Fibroblast of lung (primary cell): ENCODE results near the gene DNASE2B. TPM values are rescaled to one million over a fixed set of nuclear protein-coding genes. Genes with fewer than 3 reads are reported as not detected.
A peak's percentile ranks its signal among the peaks of the same experiment; 100 is the strongest.

Source experiments
- DNase-seq, 2 donors: peaks; one replicate each; pipeline versions ENCODE4 v3.0.0 to v3.0.0-alpha.2; 2010; ENCODE audit warnings: low read depth in 2 of 2
- H2AFZ ChIP-seq: 2 replicates; pipeline ENCODE4 v1.5.1; 2012; ENCODE audit warnings: low read length, control low read depth, inconsistent platforms
- H3K27ac ChIP-seq: 2 replicates; pipeline ENCODE4 v1.5.1; 2011; ENCODE audit warnings: low read length, control low read depth; ENCODE audit not compliant: insufficient read depth
- H3K27me3 ChIP-seq: 2 replicates; pipeline ENCODE4 v1.5.1; 2011; ENCODE audit warnings: mild to moderate bottlenecking, low read length; ENCODE audit not compliant: control insufficient read depth, insufficient read depth
- H3K36me3 ChIP-seq: 2 replicates; pipeline ENCODE4 v1.5.1; 2011; ENCODE audit warnings: low read length; ENCODE audit not compliant: control insufficient read depth, insufficient read depth
- H3K4me1 ChIP-seq: 2 replicates; pipeline ENCODE4 v1.5.1; 2011; ENCODE audit warnings: low read length; ENCODE audit not compliant: control insufficient read depth, insufficient read depth; ENCODE audit errors: extremely low read depth
- H3K4me2 ChIP-seq: 2 replicates; pipeline ENCODE4 v1.5.1; 2011; ENCODE audit warnings: low read length, control low read depth; ENCODE audit not compliant: insufficient read depth; ENCODE audit errors: extremely low read depth
- H3K4me3 ChIP-seq, 4 experiments: fragments of 200-600 bp in 1 of 4; sonication (generic) in 1 of 4; replicated peaks in 1 of 4; 2 replicates each; pipeline ENCODE4 v1.5.1; 2011 to 2016; ENCODE audit warnings: low read length in 4 of 4, low read depth in 3 of 4, mild to moderate bottlenecking in 3 of 4, control low read depth in 2 of 4, inconsistent platforms in 1 of 4, mixed read lengths in 1 of 4; ENCODE audit not compliant: insufficient read depth in 1 of 4; ENCODE audit errors: control extremely low read depth in 1 of 4
- H3K79me2 ChIP-seq: 2 replicates; pipeline ENCODE4 v1.5.1; 2012; ENCODE audit warnings: mild to moderate bottlenecking, low read length, inconsistent platforms; ENCODE audit not compliant: control insufficient read depth, insufficient read depth
- H3K9ac ChIP-seq: 2 replicates; pipeline ENCODE4 v1.5.1; 2011; ENCODE audit warnings: mild to moderate bottlenecking, low read length, control low read depth; ENCODE audit not compliant: insufficient read depth
- H3K9me3 ChIP-seq: 2 replicates; pipeline ENCODE4 v1.5.1; 2012; ENCODE audit warnings: low read depth, low read length; ENCODE audit not compliant: control insufficient read depth, insufficient read depth
- H4K20me1 ChIP-seq: 2 replicates; pipeline ENCODE4 v1.5.1; 2011; ENCODE audit warnings: low read length; ENCODE audit not compliant: control insufficient read depth, insufficient read depth; ENCODE audit errors: extremely low read depth
- CTCF ChIP-seq, 2 donors: IDR thresholded peaks in 1 of 2; conservative IDR thresholded peaks in 1 of 2; 1 replicate in 1 of 2; 2 replicates in 1 of 2; pipeline ENCODE4 v1.5.1; 2011 to 2012; ENCODE audit warnings: low read length in 2 of 2, control low read depth in 1 of 2, inconsistent platforms in 1 of 2, low read depth in 1 of 2, mild to moderate bottlenecking in 1 of 2
- EZH2 ChIP-seq: IDR thresholded peaks from 2 replicates; pipeline ENCODE4 v1.5.1; 2012; ENCODE audit warnings: low read length, control low read depth, mild to moderate bottlenecking; ENCODE audit errors: missing control alignments
- polyA plus RNA-seq, 2 donors: library from polyadenylated mRNA; depleted of rRNA in 1 of 2; stranded (reverse) in 1 of 2; unstranded in 1 of 2; fragments of >200 nt; gene quantifications; 2 replicates each; pipeline ENCODE4 v1.2.1, GENCODE V29; 2011 to 2012; ENCODE audit warnings: missing spikeins in 1 of 2
- total RNA-seq: library from RNA; depleted of rRNA; stranded (reverse); fragments of >200 nt; gene quantifications from 2 replicates; pipeline ENCODE4 v1.2.1, GENCODE V29; 2014

Gene DNASE2B
- total and polyA plus RNA-seq, 2 donors (not counting 1 experiment from before 2014, with no cell fraction given): not detected

GRCh38 chr1:84401156-84401555 is 2.9 kb downstream of the DNASE2B start:
- Histone ChIP-seq H4K20me1 (no peaks in the 10 kb centered on the region), H3K4me1 (no peaks in the 10 kb centered on the region), H3K79me2 (no peaks in the 10 kb centered on the region), H3K27ac (no peak overlapping the region), H3K9me3 (no peaks in the 10 kb centered on the region), H3K4me2 (no peak overlapping the region), H3K9ac (no peak overlapping the region), H3K36me3 (no peaks in the 10 kb centered on the region), H3K4me3 (no peak overlapping the region), H2AFZ (no peak overlapping the region), H3K27me3 (no peaks in the 10 kb centered on the region)
- no peak for DNase-seq
- no peak for TF ChIP-seq CTCF (conservative IDR thresholded peaks at IDR 0.05 in 1 of 2, IDR thresholded peaks at IDR 0.05 in 1 of 2; ENCODE audit: low read depth in 1 of 2, low read length in 2 of 2)
- TF ChIP-seq EZH2: no peak

GRCh38 chr1:84402060-84402459 is 3.8 kb downstream of the DNASE2B start:
- Histone ChIP-seq H3K4me2 (no peak overlapping the region), H3K9ac (no peak overlapping the region), H2AFZ (no peak overlapping the region), H3K79me2 (no peaks in the 10 kb centered on the region), H3K4me3 (no peak overlapping the region), H3K27me3 (no peaks in the 10 kb centered on the region), H4K20me1 (no peaks in the 10 kb centered on the region), H3K9me3 (no peaks in the 10 kb centered on the region), H3K4me1 (no peaks in the 10 kb centered on the region), H3K27ac (no peak overlapping the region), H3K36me3 (no peaks in the 10 kb centered on the region)
- DNase-seq: peak; percentile 37 to 53
- TF ChIP-seq CTCF (conservative IDR thresholded peaks at IDR 0.05 in 1 of 2, IDR thresholded peaks at IDR 0.05 in 1 of 2; ENCODE audit: low read depth in 1 of 2, low read length in 2 of 2) (no peak), EZH2 (no peak)

GRCh38 chr1:84402501-84402900 is 4.2 kb downstream of the DNASE2B start:
- no peaks in the 10 kb centered on the region for H3K36me3 ChIP-seq
- TF ChIP-seq CTCF (conservative IDR thresholded peaks at IDR 0.05 in 1 of 2, IDR thresholded peaks at IDR 0.05 in 1 of 2; ENCODE audit: low read depth in 1 of 2, low read length in 2 of 2): no peak
- no peak for TF ChIP-seq EZH2
- H3K9me3 ChIP-seq: no peaks in the 10 kb centered on the region
- no peak overlapping the region for H2AFZ ChIP-seq
- no peak overlapping the region for H3K9ac ChIP-seq
- H3K27ac ChIP-seq: no peak overlapping the region
- H3K4me3 ChIP-seq: no peak overlapping the region
- H3K27me3 ChIP-seq: no peaks in the 10 kb centered on the region
- H3K79me2 ChIP-seq: no peaks in the 10 kb centered on the region
- no peaks in the 10 kb centered on the region for H4K20me1 ChIP-seq
- H3K4me1 ChIP-seq: no peaks in the 10 kb centered on the region
- DNase-seq: no peak
- H3K4me2 ChIP-seq: no peak overlapping the region
